SKM-1 treated with dmso at 0.1 percent for 144 hours (cell line): Measurements from ENCODE around the gene RUNDC3A.
A peak's percentile ranks its signal among the peaks of the same experiment; 100 is the strongest.
"Not testable (repeated sequence)": the region's sequence is repeated elsewhere in the genome, so short reads cannot be mapped to it uniquely, and the experiment has no call there.

Experiments
- DNase-seq: peaks from one replicate; lab custom pipeline; 2025; ENCODE audit not compliant: unreplicated experiment; lab: John Stamatoyannopoulos, UW

RUNDC3A gene

GRCh38 chr17:44358066-44358465, 49.7 kb downstream of the RUNDC3A start:
- no peak for DNase-seq

GRCh38 chr17:44359006-44359405, 50.6 kb downstream of the RUNDC3A start:
- DNase-seq = no peak

GRCh38 chr17:44359458-44360143, 51.2 kb downstream of the RUNDC3A start:
- no peak for DNase-seq

GRCh38 chr17:44360144-44360533, 51.7 kb downstream of the RUNDC3A start:
- no peak for DNase-seq

GRCh38 chr17:44360826-44361225, 52.4 kb downstream of the RUNDC3A start:
- no peak for DNase-seq

- no peak for DNase-seq
Measured at GRCh38 chr17:44361292-44362260, 53.2 kb downstream of the RUNDC3A start.

GRCh38 chr17:44362459-44362948, 54.1 kb downstream of the RUNDC3A start:
- DNase-seq = no peak

- no peak for DNase-seq
Measured at GRCh38 chr17:44362949-44363612, 54.7 kb downstream of the RUNDC3A start.

- peak; percentile 37 for DNase-seq
Measured at GRCh38 chr17:44363613-44364159, 55.3 kb downstream of the RUNDC3A start, which contains the start of gene FAM171A2. TSS of gene FAM171A2 (minus strand) at chr17:44363853. CDS start at chr17:44363714, 139 bp downstream.

GRCh38 chr17:44365051-44365450, 56.6 kb downstream of the RUNDC3A start:
- DNase-seq = not testable (repeated sequence)

GRCh38 chr17:44367231-44367979, 59.0 kb downstream of the RUNDC3A start:
- DNase-seq = no peak
